ENCODE results near the gene SV2C.
"Not testable (repeated sequence)": the region's sequence is repeated elsewhere in the genome, so short reads cannot be mapped to it uniquely, and the experiment has no call there.

DNA sequence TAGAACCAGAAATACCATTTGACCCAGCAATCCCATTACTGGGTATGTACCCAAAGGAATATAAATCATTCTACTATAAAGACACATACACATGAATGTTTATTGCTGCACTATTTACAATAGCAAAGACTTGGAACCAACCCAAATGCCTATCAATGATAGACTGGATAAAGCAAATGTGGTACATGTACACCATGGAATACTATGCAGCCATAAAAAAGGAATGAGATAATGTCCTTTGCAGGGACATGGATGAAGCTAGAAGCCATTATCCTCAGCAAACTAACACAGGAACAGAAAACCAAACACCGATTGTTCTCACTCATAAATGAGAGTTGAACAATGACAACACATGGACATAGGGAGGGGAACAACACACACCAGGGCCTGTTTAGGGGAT, 240.3 kb downstream of the SV2C start:
- TF ChIP-seq, protein P1, sequence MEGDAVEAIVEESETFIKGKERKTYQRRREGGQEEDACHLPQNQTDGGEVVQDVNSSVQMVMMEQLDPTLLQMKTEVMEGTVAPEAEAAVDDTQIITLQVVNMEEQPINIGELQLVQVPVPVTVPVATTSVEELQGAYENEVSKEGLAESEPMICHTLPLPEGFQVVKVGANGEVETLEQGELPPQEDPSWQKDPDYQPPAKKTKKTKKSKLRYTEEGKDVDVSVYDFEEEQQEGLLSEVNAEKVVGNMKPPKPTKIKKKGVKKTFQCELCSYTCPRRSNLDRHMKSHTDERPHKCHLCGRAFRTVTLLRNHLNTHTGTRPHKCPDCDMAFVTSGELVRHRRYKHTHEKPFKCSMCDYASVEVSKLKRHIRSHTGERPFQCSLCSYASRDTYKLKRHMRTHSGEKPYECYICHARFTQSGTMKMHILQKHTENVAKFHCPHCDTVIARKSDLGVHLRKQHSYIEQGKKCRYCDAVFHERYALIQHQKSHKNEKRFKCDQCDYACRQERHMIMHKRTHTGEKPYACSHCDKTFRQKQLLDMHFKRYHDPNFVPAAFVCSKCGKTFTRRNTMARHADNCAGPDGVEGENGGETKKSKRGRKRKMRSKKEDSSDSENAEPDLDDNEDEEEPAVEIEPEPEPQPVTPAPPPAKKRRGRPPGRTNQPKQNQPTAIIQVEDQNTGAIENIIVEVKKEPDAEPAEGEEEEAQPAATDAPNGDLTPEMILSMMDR (IDR thresholded peaks at IDR 0.05), result not testable (repeated sequence)
- not testable (repeated sequence) for TF ChIP-seq POLR2A (IDR thresholded peaks at IDR 0.05)
